ENCODE measurements around the gene INSL3.

GRCh38 chr19:17868669-17869068 lies 47.4 kb upstream of the INSL3 start:
- TF ChIP-seq CTCF (conservative IDR thresholded peaks at IDR 0.05) (no peak), EZH2 (IDR thresholded peaks at IDR 0.05; ENCODE audit: low read depth) (no peak)

Data from PC-9 (cell line).